Measurements from ENCODE around the gene PDCD7.
"Not testable (repeated sequence)": the region's sequence is repeated elsewhere in the genome, so short reads cannot be mapped to it uniquely, and the experiment has no call there.

Gene PDCD7

DNA sequence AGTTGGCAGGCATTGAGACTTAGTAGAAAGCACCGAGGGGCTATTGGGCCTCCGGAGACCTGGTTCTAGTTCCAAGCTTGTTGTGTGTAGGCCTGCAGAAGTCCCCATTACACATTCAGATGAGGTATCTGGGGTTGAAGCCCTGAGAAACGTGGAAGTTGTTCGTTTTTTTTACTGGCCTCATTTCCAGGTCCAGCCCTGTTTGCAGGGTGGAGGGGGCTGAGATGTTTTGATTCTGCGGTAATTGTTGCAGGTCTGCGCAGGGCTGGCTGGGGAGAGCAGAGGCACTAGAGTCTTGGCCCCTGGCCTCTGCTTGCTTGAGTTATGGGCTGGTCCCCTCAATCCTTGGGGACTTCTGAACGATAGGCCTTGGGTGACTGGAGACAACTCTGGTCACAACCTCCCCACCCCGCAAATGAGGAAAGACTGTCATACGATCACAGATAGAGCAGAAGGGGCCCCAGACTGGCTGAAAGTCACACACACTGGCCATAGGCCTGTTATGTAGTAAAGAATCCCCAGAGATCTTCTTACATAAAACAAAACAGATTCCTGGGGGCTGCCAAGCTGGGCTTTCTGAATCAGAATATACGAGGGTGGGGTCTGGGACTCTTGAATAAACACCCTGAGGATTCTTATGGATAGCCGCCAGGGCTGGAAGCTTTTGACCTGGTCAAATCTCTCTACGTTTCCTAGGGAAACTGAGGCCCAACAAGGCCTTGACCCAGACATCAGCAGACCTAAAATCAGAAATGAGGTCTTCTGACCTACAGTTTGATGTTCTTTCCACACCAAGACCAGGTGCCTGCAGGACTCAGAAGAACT is 41.5 kb downstream of the PDCD7 start:
- no peak for DNase-seq (ENCODE audit: low read depth)

GRCh38 chr15:65089206-65089824 is 44.3 kb downstream of the PDCD7 start:
- DNase-seq (ENCODE audit: low read depth), result no peak

DNA sequence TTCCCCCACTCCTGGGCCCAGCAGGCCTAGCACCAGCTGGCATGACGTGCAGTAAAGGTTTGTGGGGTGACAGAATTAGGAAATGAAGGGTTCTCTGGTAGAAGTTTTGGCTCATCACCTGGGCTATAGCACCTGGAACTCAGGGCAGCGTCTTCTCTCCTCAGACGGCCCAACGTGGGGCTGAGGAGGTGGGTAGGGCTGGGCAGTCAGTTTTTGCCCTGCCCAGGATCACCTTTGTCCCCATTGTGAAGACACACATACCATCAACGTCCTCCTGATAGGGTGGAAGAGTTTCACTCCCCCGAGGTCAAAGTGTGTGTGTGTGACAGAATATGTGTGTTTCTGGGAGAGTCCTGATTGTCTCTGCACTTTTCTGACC is 45.0 kb downstream of the PDCD7 start:
- DNase-seq (ENCODE audit: low read depth), result no peak

DNA sequence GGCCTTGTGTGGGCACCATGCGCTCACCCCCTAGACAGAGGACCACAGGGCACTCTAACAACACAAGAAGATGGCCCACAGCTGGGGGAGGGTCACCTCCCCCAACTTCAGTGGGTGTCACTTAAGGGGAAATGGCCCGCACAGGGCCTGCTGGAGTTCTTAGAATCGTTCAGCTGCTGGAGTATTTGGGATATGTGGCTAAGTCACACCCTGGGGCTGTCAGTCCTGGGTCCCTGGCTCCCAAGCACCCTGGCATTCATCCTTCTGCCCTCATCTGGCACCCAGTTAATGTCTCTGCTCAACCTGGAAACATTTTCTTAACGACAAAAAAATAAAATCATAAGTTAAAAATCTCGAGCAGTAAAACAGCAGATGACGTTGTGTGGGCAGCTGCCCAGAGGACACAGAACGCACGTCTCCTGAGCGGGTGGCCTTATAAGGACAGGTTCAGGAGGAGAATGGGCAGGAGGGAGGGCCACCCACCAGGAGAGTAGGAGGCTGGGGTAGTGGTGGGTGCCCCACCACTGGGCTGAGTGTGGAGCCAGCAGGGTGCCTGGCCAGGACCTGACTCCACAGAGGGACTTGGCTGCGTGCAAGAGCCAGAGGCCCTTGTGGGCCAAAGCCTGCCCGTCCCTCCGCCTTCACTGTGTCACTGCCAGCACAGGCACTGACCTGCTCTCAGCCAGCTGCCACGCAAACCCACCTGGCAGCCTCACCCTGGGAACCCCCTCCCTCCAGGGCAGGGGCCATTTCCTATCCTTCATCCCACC is 45.5 kb downstream of the PDCD7 start:
- DNase-seq (ENCODE audit: low read depth), result no peak

DNA sequence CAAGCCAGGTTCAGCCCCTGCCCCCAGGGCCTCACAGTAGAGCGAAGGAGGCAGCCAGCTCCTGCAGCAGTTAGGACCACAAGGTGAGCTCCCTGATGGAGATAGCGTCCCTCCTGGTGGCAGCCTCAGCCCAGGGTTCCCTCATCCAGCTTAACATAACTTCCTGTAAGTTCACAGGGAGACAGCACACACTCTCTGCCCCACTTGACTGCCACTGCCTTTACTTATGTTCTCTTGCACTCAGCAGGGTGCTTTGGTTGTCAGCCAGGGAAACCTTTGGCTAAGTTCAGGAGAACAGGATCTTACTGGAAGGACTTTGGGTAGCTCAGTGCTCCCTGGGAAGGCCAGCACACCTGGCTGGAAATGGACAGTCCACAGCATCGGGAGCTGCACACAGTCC is 46.2 kb downstream of the PDCD7 start:
- DNase-seq (ENCODE audit: low read depth), result no peak

- DNase-seq (ENCODE audit: low read depth), result no peak
Observed at GRCh38 chr15:65086680-65087111, 46.9 kb downstream of the PDCD7 start.

GRCh38 chr15:65085990-65086679 is 47.5 kb downstream of the PDCD7 start:
- DNase-seq (ENCODE audit: low read depth), result no peak

GRCh38 chr15:65085207-65085753 is 48.3 kb downstream of the PDCD7 start:
- no peak for DNase-seq (ENCODE audit: low read depth)

GRCh38 chr15:65084500-65085206 is 49.0 kb downstream of the PDCD7 start:
- DNase-seq (ENCODE audit: low read depth), result no peak

- no peak for DNase-seq (ENCODE audit: low read depth)
Observed at GRCh38 chr15:65083262-65083701, 50.3 kb downstream of the PDCD7 start.

GRCh38 chr15:65082303-65082953 is 51.2 kb downstream of the PDCD7 start:
- DNase-seq (ENCODE audit: low read depth), result no peak

DNA sequence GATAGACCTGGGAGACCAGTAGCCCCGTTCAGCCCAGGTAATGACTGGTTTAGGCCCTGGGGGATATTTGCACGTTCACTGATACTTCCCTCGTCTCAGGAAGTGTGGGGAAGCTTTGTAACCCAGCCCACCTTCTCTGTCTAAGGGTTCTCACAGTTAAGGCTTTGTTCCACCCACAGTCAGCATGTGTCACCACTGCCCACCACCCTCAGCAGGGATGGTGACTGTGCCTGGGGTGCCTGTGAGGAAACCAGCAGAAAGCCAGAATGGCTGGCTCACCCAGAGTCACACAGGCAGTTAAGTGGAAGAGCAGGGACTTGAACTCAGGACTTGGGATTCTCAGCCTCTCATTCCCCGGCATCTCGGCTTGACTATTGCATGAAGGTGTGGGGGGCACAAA is 51.9 kb downstream of the PDCD7 start:
- DNase-seq (ENCODE audit: low read depth), result no peak

GRCh38 chr15:65081270-65081669 is 52.3 kb downstream of the PDCD7 start:
- no peak for DNase-seq (ENCODE audit: low read depth)

DNA sequence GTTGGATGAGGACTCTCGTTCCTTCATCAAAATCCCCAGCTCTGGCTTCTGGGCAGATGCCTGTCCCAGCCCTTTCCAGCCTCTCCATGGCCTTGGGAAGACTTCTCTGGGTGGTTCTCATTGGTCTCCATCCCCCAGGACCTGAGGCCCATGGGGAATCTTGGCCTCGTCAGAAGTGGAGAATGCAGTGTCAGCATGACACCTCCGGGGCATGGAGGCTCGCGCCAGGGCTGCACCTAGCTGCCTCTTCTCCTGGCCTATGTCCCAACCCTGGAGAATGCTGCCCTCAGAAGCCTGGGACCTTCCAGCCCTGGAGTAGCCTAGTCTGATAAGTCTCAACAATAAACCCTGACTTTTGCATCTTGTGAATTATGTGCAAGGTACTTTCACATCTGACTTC is 54.0 kb downstream of the PDCD7 start:
- no peak for DNase-seq (ENCODE audit: low read depth)

- no peak for DNase-seq (ENCODE audit: low read depth)
Observed at GRCh38 chr15:65077981-65078352, 55.6 kb downstream of the PDCD7 start.

DNA sequence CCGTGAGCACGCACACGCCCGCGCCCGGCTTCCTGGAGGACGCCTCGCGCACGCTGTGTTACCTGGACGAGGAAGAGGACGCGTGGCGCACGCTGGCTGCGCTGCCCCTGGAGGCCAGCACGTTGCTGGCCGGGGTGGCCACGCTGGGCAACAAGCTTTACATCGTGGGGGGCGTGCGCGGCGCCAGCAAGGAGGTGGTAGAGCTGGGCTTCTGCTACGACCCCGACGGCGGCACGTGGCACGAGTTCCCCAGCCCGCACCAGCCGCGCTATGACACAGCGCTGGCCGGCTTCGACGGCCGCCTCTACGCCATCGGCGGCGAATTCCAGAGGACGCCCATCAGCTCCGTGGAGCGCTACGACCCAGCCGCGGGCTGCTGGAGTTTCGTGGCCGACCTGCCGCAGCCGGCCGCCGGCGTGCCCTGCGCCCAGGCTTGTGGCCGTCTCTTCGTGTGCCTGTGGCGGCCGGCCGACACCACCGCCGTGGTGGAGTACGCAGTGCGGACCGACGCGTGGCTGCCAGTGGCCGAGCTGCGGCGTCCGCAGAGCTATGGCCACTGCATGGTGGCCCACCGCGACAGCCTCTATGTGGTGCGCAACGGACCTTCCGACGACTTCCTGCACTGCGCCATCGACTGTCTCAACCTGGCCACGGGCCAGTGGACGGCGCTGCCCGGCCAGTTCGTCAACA is 56.2 kb downstream of the PDCD7 start:
- no peak for DNase-seq (ENCODE audit: low read depth)

- no peak for DNase-seq (ENCODE audit: low read depth)
Observed at GRCh38 chr15:65076486-65077290, 56.9 kb downstream of the PDCD7 start, which contains the start of gene KBTBD13. Gene KBTBD13, plus strand, starts transcription at chr15:65076746. Its CDS starts 70 bp downstream, at chr15:65076816.

DNA sequence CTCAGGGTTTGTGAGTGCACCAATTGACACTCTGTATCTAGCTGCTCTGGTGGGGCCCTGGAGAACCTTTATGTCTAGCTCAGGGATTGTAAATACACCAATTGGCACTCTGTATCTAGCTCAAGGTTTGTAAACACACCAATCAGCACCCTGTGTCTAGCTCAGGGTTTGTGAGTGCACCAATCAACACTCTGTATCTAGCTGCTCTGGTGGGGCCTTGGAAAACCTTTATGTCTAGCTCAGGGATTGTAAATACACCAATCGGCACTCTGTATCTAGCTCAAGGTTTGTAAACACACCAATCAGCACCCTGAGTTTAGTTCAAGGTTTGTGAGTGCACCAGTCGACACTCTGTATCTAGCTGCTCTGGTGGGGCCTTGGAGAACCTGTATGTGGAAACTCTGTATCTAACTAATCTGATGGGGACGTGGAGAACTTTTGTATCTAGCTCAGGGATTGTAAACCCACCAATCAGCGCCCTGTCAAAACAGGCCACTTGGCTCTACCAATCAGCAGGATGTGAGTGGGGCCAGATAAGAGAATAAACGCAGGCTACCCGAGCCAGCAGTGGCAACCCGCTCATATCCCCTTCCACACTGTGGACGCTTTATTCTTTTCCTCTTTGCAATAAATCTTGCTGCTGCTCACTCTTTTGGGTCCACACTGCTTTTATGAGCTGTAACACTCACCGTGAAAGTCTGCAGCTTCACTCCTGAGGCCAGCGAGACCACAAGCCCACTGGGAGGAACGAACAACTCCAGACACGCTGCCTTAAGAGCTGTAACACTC is 57.8 kb downstream of the PDCD7 start:
- not testable (repeated sequence) for DNase-seq (ENCODE audit: low read depth)
